Endodermal cell (in vitro differentiated cells): ENCODE measurements around the gene MARVELD2. TPM values are rescaled to one million over a fixed set of nuclear protein-coding genes. Genes with fewer than 3 reads are reported as not detected.
"Not testable (repeated sequence)": the region's sequence is repeated elsewhere in the genome, so short reads cannot be mapped to it uniquely, and the experiment has no call there.

Source experiments
- DNase-seq: peaks from one replicate; pipeline ENCODE4 v3.0.0-alpha.2; 2017
- H3K27ac ChIP-seq: 2 replicates; pipeline ENCODE4 v1.5.1; 2013; ENCODE audit warnings: mild to moderate bottlenecking, low read depth, low read length, moderate library complexity
- H3K27me3 ChIP-seq: 2 replicates; pipeline ENCODE4 v1.6.1; 2013; ENCODE audit warnings: mild to moderate bottlenecking, low read length, moderate library complexity; ENCODE audit not compliant: insufficient read depth, control insufficient read depth, poor library complexity, severe bottlenecking
- H3K36me3 ChIP-seq: 2 replicates; pipeline ENCODE4 v1.7.0; 2013; ENCODE audit warnings: mild to moderate bottlenecking, low read length, moderate library complexity; ENCODE audit not compliant: control insufficient read depth, insufficient read depth
- H3K4me1 ChIP-seq: one replicate; pipeline ENCODE4 v1.7.0; 2013; ENCODE audit warnings: low read length; ENCODE audit not compliant: control insufficient read depth, insufficient read depth
- H3K4me3 ChIP-seq: 2 replicates; pipeline ENCODE4 v1.5.1; 2013; ENCODE audit warnings: mild to moderate bottlenecking, low read length, moderate library complexity
- H3K9ac ChIP-seq: 2 replicates; pipeline ENCODE4 v1.6.1; 2013; ENCODE audit warnings: mild to moderate bottlenecking, low read length, moderate library complexity; ENCODE audit not compliant: poor library complexity, severe bottlenecking; ENCODE audit errors: extremely low read depth
- H3K9me3 ChIP-seq: 2 replicates; pipeline ENCODE4 v1.6.1; 2013; ENCODE audit warnings: mild to moderate bottlenecking, low read length, moderate library complexity; ENCODE audit not compliant: control insufficient read depth
- H3K27ac Mint-ChIP-seq: 2 replicates; pipeline ENCODE4 v1.8.0; 2020; ENCODE audit warnings: mixed read lengths
- H3K27me3 Mint-ChIP-seq: 2 replicates; pipeline ENCODE4 v1.8.0; 2021; ENCODE audit warnings: mild to moderate bottlenecking, mixed read lengths; ENCODE audit not compliant: insufficient read depth
- H3K36me3 Mint-ChIP-seq: 2 replicates; pipeline ENCODE4 v1.8.0; 2020; ENCODE audit warnings: low read depth, mixed read lengths
- H3K4me1 Mint-ChIP-seq: 2 replicates; pipeline ENCODE4 v1.8.0; 2020; ENCODE audit warnings: mixed read lengths
- H3K4me3 Mint-ChIP-seq: 2 replicates; pipeline ENCODE4 v1.8.0; 2020; ENCODE audit warnings: mild to moderate bottlenecking, moderate library complexity, mixed read lengths
- H3K9me3 Mint-ChIP-seq: 2 replicates; pipeline ENCODE4 v1.8.0; 2020; ENCODE audit warnings: mild to moderate bottlenecking, mixed read lengths
- WGBS, 2 experiments: methylation state at CpG; one replicate each; pipeline versions ENCODE4 v1.1.5 to v1.1.7; 2013; ENCODE audit warnings: missing lambda C conversion rate in 2 of 2, mixed read lengths in 1 of 2; ENCODE audit not compliant: insufficient coverage in 1 of 2, insufficient read length in 1 of 2; 5-methylcytosine and 5-hydroxymethylcytosine counted together
- total RNA-seq, 2 donors: library from RNA; stranded (reverse); fragmentation: NEBNext Ultra II Directional in 1 of 2; extraction: Animal tissue kit (Norgen Biotek cat#: 25700) in 1 of 2; gene quantifications; 2 replicates in 1 of 2; 3 replicates in 1 of 2; pipeline ENCODE4 v1.2.1, GENCODE V29; 2021
- TF ChIP-seq, protein P1 (sequence below): fragments of 200-600 bp; sonication (generic); conservative IDR thresholded peaks from 2 replicates; pipeline ENCODE4 v1.5.0; 2021; ENCODE audit warnings: antibody characterized with exemption, mild to moderate bottlenecking

Gene MARVELD2
- total RNA-seq, 2 donors from 2014 or later: 30.5 to 38.0 TPM

- H3K36me3 Mint-ChIP-seq: no peaks in the 10 kb centered on the region
Measured at GRCh38 chr5:69477170-69477569, 62.3 kb downstream of the MARVELD2 start.

DNA sequence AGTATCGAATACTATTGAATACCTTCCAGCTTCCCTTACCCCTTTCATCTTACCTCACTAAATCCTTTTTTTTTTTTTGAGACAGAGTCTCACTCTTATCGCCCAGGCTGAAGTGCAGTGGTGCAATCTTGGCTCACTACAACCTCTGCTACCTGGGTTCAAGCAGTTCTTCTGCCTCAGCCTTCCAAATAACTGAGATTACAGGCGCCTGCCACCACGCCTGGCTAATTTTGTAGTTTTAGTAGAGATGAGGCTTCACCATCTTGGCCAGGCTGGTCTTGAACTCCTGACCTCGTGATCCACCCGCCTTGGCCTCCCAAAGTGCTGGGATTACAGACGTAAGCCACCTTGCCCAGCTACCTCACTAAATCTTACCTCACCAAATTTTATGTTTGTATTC, 63.4 kb downstream of the MARVELD2 start:
- DNase-seq, H3K27ac ChIP-seq, H3K4me3 Mint-ChIP-seq, H3K9me3 Mint-ChIP-seq, H3K4me3 ChIP-seq, H3K36me3 ChIP-seq, H3K9me3 ChIP-seq, H3K36me3 Mint-ChIP-seq, H3K27ac Mint-ChIP-seq, H3K27me3 Mint-ChIP-seq, H3K27me3 ChIP-seq, H3K4me1 Mint-ChIP-seq, H3K9ac ChIP-seq, H3K4me1 ChIP-seq: not testable (repeated sequence)
- WGBS, 2 experiments: 90 to 94% methylated on average over 5 to 7 of the region's 7 CpGs

More at GRCh38 chr5:69477170-69477569, 62.3 kb downstream of the MARVELD2 start:
- no peaks in the 10 kb centered on the region for H3K27me3 ChIP-seq
- Mint-ChIP-seq H3K9me3 (no peaks in the 10 kb centered on the region), H3K27ac (no peak overlapping the region), H3K4me3 (no peak overlapping the region), H3K27me3 (no peaks in the 10 kb centered on the region), H3K4me1 (no peaks in the 10 kb centered on the region)
- H3K9me3 ChIP-seq: no peaks in the 10 kb centered on the region
- H3K4me3 ChIP-seq: no peak overlapping the region
- H3K4me1 ChIP-seq: no peaks in the 10 kb centered on the region
- no peak overlapping the region for H3K9ac ChIP-seq
- DNase-seq: no peak
- H3K36me3 ChIP-seq: no peaks in the 10 kb centered on the region
- TF ChIP-seq, protein P1, sequence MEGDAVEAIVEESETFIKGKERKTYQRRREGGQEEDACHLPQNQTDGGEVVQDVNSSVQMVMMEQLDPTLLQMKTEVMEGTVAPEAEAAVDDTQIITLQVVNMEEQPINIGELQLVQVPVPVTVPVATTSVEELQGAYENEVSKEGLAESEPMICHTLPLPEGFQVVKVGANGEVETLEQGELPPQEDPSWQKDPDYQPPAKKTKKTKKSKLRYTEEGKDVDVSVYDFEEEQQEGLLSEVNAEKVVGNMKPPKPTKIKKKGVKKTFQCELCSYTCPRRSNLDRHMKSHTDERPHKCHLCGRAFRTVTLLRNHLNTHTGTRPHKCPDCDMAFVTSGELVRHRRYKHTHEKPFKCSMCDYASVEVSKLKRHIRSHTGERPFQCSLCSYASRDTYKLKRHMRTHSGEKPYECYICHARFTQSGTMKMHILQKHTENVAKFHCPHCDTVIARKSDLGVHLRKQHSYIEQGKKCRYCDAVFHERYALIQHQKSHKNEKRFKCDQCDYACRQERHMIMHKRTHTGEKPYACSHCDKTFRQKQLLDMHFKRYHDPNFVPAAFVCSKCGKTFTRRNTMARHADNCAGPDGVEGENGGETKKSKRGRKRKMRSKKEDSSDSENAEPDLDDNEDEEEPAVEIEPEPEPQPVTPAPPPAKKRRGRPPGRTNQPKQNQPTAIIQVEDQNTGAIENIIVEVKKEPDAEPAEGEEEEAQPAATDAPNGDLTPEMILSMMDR: no peak
- WGBS, 2 experiments: 67% methylated on average over 1 of the region's 1 CpG; no CpG with 5 or more reads in 1 of the 2 experiments
- H3K27ac ChIP-seq: no peak overlapping the region

GRCh38 chr5:69484891-69485290, 70.0 kb downstream of the MARVELD2 start:
- Histone ChIP-seq H3K36me3 (no peaks in the 10 kb centered on the region), H3K4me3 (no peak overlapping the region), H3K27ac (no peak overlapping the region), H3K4me1 (no peaks in the 10 kb centered on the region), H3K27me3 (no peaks in the 10 kb centered on the region), H3K9me3 (no peaks in the 10 kb centered on the region), H3K9ac (no peak overlapping the region)
- H3K4me3 Mint-ChIP-seq: no peak overlapping the region
- no peaks in the 10 kb centered on the region for H3K9me3 Mint-ChIP-seq
- WGBS, 2 experiments: 96 to 100% methylated on average over 4 to 6 of the region's 7 CpGs
- no peaks in the 10 kb centered on the region for H3K36me3 Mint-ChIP-seq
- no peak overlapping the region for H3K27ac Mint-ChIP-seq
- TF ChIP-seq, protein P1: no peak
- no peaks in the 10 kb centered on the region for H3K27me3 Mint-ChIP-seq
- H3K4me1 Mint-ChIP-seq: peaks cover 6% of the 10 kb centered on the region
- DNase-seq: peak; percentile 38

DNA sequence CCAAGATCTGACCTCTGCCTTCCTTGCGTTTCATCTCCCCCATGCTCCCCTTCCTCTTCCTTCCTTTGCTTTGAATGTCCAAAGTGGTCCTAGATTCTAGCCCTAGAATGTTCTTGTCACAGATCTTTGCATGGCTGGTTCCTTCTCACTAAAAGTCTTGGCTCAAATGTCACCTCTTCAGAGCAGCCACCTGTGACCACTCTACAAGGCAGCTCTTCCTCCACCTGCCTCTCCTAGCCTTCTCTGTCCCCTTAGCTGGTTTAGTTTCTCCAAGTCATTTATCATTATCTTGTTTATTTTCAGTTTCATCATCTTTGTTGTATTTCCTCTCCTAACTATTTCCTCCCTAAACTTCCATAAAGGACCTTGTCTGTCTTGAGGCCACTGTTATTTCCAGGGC, 70.6 kb downstream of the MARVELD2 start:
- peaks cover under 1% of the 10 kb centered on the region for H3K27me3 ChIP-seq
- DNase-seq: peak; percentile 20
- H3K4me1 ChIP-seq: no peaks in the 10 kb centered on the region
- H3K9me3 ChIP-seq: no peaks in the 10 kb centered on the region
- Mint-ChIP-seq H3K36me3 (no peaks in the 10 kb centered on the region), H3K9me3 (no peaks in the 10 kb centered on the region), H3K4me1 (peaks cover 6% of the 10 kb centered on the region), H3K27ac (no peak overlapping the region), H3K27me3 (no peaks in the 10 kb centered on the region), H3K4me3 (no peak overlapping the region)
- H3K9ac ChIP-seq: no peak overlapping the region
- no peak overlapping the region for H3K4me3 ChIP-seq
- TF ChIP-seq, protein P1: no peak
- WGBS, 2 experiments: 95 to 100% methylated on average over 1 of the region's 1 CpG
- no peak overlapping the region for H3K27ac ChIP-seq
- H3K36me3 ChIP-seq: no peaks in the 10 kb centered on the region
